Loucy (cell line): ENCODE results near the gene FGF12.

Experiments
- H2AFZ ChIP-seq: fragments of 200-600 bp; sonication (generic); 2 replicates; pipeline ENCODE4 v1.6.0; 2016; ENCODE audit warnings: antibody characterized with exemption, mild to moderate bottlenecking, low read length, moderate library complexity
- H3F3A ChIP-seq: fragments of 200-600 bp; 2 replicates; pipeline ENCODE4 v1.6.0; 2016; ENCODE audit warnings: antibody characterized with exemption, low read depth, mild to moderate bottlenecking
- H3K27me3 ChIP-seq: fragments of 200-600 bp; sonication (generic); 2 replicates; pipeline ENCODE4 v1.6.1; 2014; ENCODE audit warnings: low read length, mild to moderate bottlenecking; ENCODE audit not compliant: insufficient read depth, poor library complexity, severe bottlenecking
- H3K36me3 ChIP-seq: fragments of 200-600 bp; sonication (generic); 2 replicates; pipeline ENCODE4 v1.6.1; 2016; ENCODE audit warnings: low read length; ENCODE audit not compliant: insufficient read depth
- H3K4me1 ChIP-seq: fragments of 200-600 bp; sonication (generic); 2 replicates; pipeline ENCODE4 v1.5.1; 2014; ENCODE audit warnings: low read length, mild to moderate bottlenecking; ENCODE audit not compliant: insufficient read depth, poor library complexity, severe bottlenecking
- H3K4me2 ChIP-seq: fragments of 200-600 bp; sonication (generic); 2 replicates; pipeline ENCODE4 v1.6.0; 2014; ENCODE audit warnings: antibody characterized with exemption, low read length, low read depth, mild to moderate bottlenecking; ENCODE audit not compliant: poor library complexity, severe bottlenecking
- H3K4me3 ChIP-seq: fragments of 200-600 bp; sonication (generic); 2 replicates; pipeline ENCODE4 v1.5.1; 2014; ENCODE audit warnings: low read length, mild to moderate bottlenecking, mixed read lengths; ENCODE audit not compliant: poor library complexity, severe bottlenecking
- H3K79me2 ChIP-seq: fragments of 200-600 bp; sonication (generic); 2 replicates; pipeline ENCODE4 v1.6.1; 2014; ENCODE audit warnings: low read length; ENCODE audit not compliant: insufficient read depth
- H3K9ac ChIP-seq: fragments of 200-600 bp; sonication (generic); 2 replicates; pipeline ENCODE4 v1.6.0; 2014; ENCODE audit warnings: mild to moderate bottlenecking, low read depth, low read length, moderate library complexity; ENCODE audit not compliant: poor library complexity, severe bottlenecking
- H3K9me2 ChIP-seq: fragments of 200-600 bp; sonication (generic); replicated peaks from 2 replicates; pipeline ENCODE4 v1.6.1; 2016; ENCODE audit warnings: low read depth, low read length, mixed read lengths
- H3K9me3 ChIP-seq: fragments of 200-600 bp; sonication (generic); 2 replicates; pipeline ENCODE4 v1.6.1; 2014; ENCODE audit warnings: mild to moderate bottlenecking, antibody characterized with exemption, low read length, low read depth; ENCODE audit not compliant: insufficient read depth
- H4K20me1 ChIP-seq: fragments of 200-600 bp; sonication (generic); 2 replicates; pipeline ENCODE4 v1.6.0; 2014; ENCODE audit warnings: antibody characterized with exemption, low read length, mild to moderate bottlenecking; ENCODE audit not compliant: insufficient read depth, poor library complexity, severe bottlenecking
- EZH2phosphoT487 ChIP-seq: fragments of 200-600 bp; IDR thresholded peaks from 2 replicates; pipeline ENCODE4 v1.6.1; 2018; ENCODE audit warnings: antibody characterized with exemption, mild to moderate bottlenecking, moderate library complexity, borderline replicate concordance
- TF ChIP-seq, protein P1 (sequence below): fragments of 200-600 bp; sonication (generic); conservative IDR thresholded peaks from 2 replicates; pipeline ENCODE4 v1.5.1; 2014; ENCODE audit warnings: mild to moderate bottlenecking, antibody characterized with exemption, low read length

The FGF12 gene

DNA sequence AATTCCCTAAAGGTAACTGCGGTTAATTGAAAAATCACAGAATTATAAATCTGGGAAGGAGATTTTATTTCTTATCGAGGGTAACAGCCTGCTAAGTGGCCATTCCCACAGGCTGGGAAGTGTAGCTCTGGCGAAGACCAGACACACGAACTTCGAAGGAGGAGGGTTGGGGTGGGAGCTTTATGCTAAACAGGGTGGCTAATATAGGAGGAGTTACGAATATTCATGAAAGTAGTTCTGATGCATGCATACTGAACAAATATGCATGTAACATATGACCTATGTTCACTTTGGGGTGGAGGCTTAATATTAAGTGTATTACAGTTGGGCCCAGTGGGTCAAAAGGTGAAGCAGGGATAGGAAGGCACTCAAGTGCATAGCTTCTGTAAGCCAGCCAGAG is 221.6 kb downstream of the FGF12 start:
- no peak overlapping the region for H3K4me3 ChIP-seq

DNA sequence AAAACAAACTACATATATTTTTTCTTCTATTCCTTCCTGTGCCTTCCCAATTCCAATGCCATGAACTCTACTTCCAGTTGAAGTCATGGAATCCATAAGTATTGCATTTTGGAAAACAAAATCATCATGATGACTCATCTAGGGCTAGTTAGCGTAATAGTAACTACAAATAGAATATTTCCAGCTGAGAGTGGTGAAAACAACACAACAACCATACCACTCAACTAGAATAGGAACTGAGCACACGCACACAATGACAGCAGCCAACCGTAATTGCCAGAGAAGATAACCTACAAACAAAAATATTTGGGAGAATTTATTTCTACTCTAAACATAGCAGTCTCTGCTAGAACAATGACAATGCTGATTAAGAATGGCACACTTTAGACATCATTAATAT is 225.9 kb downstream of the FGF12 start:
- H3K4me3 ChIP-seq = no peak overlapping the region
- no peak for TF ChIP-seq EZH2phosphoT487
- TF ChIP-seq, protein P1, sequence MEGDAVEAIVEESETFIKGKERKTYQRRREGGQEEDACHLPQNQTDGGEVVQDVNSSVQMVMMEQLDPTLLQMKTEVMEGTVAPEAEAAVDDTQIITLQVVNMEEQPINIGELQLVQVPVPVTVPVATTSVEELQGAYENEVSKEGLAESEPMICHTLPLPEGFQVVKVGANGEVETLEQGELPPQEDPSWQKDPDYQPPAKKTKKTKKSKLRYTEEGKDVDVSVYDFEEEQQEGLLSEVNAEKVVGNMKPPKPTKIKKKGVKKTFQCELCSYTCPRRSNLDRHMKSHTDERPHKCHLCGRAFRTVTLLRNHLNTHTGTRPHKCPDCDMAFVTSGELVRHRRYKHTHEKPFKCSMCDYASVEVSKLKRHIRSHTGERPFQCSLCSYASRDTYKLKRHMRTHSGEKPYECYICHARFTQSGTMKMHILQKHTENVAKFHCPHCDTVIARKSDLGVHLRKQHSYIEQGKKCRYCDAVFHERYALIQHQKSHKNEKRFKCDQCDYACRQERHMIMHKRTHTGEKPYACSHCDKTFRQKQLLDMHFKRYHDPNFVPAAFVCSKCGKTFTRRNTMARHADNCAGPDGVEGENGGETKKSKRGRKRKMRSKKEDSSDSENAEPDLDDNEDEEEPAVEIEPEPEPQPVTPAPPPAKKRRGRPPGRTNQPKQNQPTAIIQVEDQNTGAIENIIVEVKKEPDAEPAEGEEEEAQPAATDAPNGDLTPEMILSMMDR = no peak
- no peaks in the 10 kb centered on the region for H3K27me3 ChIP-seq
- H3K4me2 ChIP-seq = no peak overlapping the region
- H3F3A ChIP-seq = no peaks in the 10 kb centered on the region
- no peaks in the 10 kb centered on the region for H3K9me2 ChIP-seq
- no peaks in the 10 kb centered on the region for H3K9me3 ChIP-seq
- no peak overlapping the region for H2AFZ ChIP-seq
- H3K79me2 ChIP-seq = no peaks in the 10 kb centered on the region
- no peaks in the 10 kb centered on the region for H3K4me1 ChIP-seq
- H3K36me3 ChIP-seq = no peaks in the 10 kb centered on the region
- H4K20me1 ChIP-seq = no peaks in the 10 kb centered on the region
- H3K9ac ChIP-seq = no peak overlapping the region

More for the DNA sequence above, 221.6 kb downstream of the FGF12 start:
- Histone ChIP-seq H3K36me3 (no peaks in the 10 kb centered on the region), H2AFZ (no peak overlapping the region), H3K9me3 (no peaks in the 10 kb centered on the region; the same call in 1 of the 2 replicates), H3K9me2 (no peaks in the 10 kb centered on the region; the same call in 1 of the 2 replicates), H3K27me3 (no peaks in the 10 kb centered on the region), H3F3A (no peaks in the 10 kb centered on the region), H3K4me2 (no peak overlapping the region), H3K79me2 (no peaks in the 10 kb centered on the region), H3K9ac (no peak overlapping the region), H4K20me1 (no peaks in the 10 kb centered on the region), H3K4me1 (no peaks in the 10 kb centered on the region)
- no peak for TF ChIP-seq EZH2phosphoT487
- TF ChIP-seq, protein P1 = no peak

DNA sequence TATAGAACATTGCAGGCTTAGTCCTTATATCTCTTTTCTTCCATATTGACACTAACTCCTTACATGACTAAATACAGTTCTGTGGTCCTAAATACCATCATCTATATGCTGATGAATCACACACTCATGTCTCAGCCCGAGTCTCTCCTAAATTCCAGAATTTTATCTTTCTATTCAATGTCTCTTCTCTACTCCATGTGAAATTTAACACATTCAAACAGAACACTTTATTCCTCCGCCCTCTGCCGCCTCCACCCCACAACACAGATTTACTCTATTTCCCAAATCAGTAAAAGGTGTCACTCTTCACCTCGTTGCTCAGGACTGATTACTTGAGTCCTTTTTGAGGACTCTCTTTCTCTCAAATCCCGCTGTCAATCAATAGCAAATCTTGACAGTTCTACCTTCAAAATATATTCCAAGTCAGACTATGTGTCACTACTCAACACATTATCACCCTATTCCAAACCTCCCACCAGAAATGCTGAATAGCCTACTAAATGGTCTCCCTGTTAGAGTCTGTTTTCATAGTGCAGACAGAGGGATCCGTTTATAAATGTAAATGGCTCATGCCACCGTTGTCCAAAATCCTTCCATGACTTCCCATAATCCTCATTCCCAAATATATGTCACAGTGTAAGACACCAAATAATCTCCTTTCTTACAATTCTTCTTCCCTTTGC is 230.3 kb downstream of the FGF12 start:
- H3K4me1 ChIP-seq = no peaks in the 10 kb centered on the region
- no peaks in the 10 kb centered on the region for H3K9me3 ChIP-seq
- H3K4me3 ChIP-seq = no peak overlapping the region
- H3F3A ChIP-seq = no peaks in the 10 kb centered on the region
- no peaks in the 10 kb centered on the region for H3K79me2 ChIP-seq
- no peak overlapping the region for H3K9ac ChIP-seq
- no peak overlapping the region for H3K4me2 ChIP-seq
- TF ChIP-seq, protein P1 = no peak
- no peaks in the 10 kb centered on the region for H3K27me3 ChIP-seq
- no peaks in the 10 kb centered on the region for H3K36me3 ChIP-seq
- no peaks in the 10 kb centered on the region for H3K9me2 ChIP-seq
- no peak overlapping the region for H2AFZ ChIP-seq
- H4K20me1 ChIP-seq = no peaks in the 10 kb centered on the region
